NOMO-1 treated with dmso at 0.1 percent for 144 hours (cell line): ENCODE data around the gene KCNT2.

Experiments
- DNase-seq: peaks from one replicate; lab custom pipeline; 2025; ENCODE audit not compliant: unreplicated experiment; lab: John Stamatoyannopoulos, UW

Gene KCNT2

DNA sequence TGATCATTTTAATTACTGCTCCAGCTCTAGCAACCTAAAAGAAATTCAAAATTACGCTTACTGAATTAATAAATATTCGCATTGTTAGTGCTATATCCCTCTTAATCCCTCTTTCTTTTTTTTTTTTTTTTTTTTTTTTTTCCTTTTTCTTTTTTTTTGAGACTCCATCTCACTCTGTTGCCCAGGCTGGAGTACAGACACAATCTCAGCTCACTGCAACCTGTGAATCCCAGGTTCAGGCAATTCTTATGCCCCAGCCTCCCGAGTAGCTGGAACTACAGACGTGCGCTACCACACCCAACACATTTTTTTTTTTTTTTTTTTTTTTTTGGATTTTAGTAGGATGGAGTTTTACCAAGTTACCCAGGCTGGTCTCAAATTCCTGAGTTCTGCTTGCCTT is 157.1 kb downstream of the KCNT2 start:
- no peak for DNase-seq

DNA sequence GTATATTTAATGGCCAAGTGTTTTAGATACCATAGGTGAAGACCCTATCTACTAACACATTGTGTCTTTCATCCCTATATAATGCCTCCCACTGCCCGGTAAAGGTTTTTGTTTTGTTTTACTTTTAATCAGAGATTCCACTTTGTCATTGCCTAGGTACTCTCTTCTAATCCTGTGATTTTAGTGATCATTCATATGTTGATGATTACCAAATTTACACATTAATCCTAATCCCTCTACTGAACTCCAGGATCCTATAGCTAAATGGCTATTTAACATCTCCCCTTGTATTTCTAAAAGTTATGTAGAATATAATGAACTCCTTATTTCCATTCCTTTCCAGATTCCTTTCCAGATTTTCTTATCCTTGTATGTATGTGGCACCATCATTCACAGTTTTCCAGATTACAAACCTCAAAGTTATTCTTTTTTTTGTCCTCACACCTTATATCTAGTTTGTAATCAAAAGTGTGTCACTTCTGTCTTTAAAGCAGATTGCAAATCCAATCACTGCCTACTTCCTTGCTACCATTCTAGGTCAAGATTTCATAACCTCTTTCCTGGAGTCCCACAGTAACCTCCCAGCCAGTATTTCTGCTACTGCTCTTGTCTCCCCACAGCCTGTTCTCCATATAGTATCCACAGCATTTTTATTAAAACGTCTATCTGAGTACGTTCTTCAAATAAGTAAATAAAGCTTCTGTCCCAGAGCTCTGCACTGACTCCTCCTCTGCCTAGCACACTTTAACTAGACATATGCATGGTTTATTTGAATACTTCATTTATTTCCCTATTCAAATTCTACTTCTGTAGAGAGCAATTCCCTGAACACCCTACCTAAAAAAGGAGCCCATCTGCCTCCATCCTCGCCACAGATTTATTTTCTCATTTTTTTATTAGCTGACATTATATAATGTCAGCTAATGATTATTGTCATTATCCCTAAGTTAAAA is 157.8 kb downstream of the KCNT2 start:
- DNase-seq, result no peak

DNA sequence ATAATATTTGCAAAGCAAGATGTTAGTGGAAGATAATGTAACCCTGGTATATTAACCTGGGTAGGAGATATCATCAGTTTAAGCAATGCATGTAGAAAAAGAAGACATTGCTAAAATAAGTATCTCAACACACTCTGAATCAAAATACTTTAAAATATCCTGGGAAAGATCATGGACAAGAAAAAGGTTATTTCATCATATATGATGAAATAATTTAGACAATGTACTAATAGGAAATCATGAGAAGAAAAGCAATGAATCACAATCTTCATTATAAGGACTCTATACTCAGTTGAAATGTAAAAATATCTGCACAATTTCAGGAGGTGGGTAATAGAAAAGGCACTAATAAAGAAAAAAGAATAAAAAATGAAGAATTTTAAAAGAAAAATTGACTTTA is 158.8 kb downstream of the KCNT2 start:
- DNase-seq, result no peak

DNA sequence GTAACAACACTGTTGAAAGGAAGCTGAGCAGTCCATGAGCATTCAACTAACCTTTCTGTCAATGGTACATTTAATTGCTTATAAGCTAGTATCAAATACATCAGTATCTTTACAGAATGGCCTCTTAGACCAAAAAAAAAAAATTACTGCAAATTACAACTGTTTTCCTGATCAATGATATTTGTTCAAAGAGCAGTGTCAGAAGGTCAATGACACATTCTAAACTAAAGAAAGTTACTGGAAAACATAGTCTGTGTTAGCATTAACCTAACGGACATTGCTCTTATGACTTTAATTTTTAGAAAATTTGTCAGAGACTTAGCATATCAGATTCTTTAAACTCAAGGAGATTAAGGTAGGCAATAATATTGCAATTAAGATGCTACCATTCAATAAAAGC is 162.5 kb downstream of the KCNT2 start:
- no peak for DNase-seq

DNA sequence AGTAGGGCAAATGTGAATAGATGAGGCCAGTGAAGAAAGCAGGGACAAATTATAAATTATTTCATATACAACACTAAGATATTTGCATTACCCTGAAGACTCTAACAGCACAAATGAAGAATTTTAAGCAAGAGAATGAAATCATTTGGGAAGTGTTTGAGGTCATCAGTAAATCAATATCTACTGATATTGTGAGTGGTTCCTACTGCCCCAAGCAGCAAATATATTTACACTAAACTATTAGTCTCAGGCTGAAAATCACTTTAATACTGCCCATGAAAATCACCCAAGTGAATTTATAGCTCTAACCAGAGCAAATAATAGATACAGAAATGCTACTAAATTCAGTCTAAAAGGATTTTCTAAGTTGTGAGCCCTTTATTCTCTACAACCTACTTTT is 163.6 kb downstream of the KCNT2 start:
- DNase-seq, result no peak

GRCh38 chr1:196442366-196442765 is 165.9 kb downstream of the KCNT2 start:
- DNase-seq, result no peak

- no peak for DNase-seq
Measured at GRCh38 chr1:196440711-196441110, 167.5 kb downstream of the KCNT2 start.

DNA sequence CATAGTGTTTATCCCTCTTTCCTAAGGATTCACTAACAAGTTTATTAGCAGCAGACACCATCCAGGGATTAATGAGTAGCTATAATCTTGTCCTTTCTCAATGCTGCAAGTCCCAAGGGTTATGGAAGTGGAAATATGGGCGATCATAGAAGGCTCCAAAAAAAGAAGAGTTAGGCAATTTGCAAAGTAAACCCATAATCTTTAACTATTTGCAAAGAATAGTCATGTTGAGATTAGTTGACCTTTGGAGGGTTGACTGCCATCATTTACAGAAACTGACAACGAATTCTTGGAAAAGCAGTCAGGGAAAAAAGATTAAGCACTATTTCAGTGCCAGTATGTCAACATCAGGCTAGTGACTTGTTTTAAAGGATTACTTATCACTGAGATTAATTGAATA is 169.9 kb downstream of the KCNT2 start:
- no peak for DNase-seq

DNA sequence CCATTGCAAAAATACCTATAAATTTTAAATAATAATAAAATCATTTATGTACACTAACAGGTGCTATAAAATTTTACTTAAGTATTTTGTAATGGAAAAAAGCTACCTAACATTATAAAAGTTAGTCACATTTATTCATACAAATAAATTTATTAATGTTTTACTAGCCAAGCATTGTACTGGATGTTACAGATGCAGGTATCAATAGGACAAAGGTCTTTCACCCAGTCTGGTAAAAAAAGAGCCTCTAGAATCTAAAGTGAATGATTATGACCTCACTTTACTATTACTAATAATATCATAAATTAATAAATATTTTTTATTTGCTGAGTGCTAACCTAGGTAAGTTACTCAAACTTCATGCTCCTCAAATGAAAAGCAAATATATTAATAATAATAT is 170.6 kb downstream of the KCNT2 start:
- DNase-seq, result no peak

GRCh38 chr1:196433000-196433399 is 175.2 kb downstream of the KCNT2 start:
- DNase-seq, result no peak

DNA sequence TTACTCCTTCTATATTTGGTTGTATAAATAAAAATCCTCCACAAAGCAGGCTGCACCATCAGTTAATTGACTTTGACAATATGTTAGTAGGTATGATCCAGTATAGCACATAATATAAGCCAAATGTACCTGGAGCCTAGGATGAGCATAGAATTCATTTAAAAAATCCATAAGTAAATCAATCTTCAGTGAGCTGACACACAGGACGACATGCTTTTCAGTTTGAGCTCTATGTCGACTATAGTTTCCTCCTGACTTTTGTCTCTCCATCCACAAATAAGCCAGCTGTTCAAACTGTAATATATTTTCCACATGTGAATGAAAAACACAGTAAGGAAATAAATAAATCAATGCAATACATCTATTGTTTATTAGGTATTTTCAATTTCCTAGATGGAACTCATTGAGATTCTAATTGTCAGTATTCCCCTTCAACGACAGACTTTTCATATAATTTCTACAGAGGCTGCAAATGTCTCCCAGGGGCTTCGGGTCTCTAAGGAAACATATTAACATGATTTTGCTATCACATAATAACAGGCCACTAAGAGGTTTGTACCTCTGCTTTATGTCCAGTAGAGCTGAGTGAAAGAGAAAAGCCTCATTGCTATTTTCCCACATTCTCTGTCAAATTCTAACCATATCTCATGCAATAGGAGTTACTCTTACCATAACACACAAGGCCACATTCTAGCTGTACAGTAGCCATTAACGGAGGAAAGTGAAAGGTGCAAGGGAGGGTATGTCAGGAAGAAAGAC is 180.1 kb downstream of the KCNT2 start:
- no peak for DNase-seq

- no peak for DNase-seq
Measured at GRCh38 chr1:196425513-196425912, 182.7 kb downstream of the KCNT2 start.

DNA sequence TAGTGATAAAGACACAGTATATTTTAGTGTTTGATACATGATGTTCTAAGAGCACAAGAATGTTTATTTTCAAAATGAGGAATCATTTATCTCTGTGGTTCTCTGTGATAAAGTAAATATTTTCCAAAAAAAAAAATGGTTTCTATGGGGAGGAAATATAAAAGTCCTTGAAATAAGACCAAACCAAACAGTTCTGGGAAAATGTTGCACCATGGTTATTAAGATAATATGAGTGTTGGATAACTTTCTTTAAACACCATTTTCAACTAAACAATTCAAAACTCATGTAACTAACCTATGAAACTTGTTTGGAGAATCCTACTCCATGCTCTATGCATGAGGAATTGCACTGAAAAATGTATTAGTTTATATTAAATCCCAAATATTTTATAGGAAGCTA is 184.6 kb downstream of the KCNT2 start:
- DNase-seq, result no peak

DNA sequence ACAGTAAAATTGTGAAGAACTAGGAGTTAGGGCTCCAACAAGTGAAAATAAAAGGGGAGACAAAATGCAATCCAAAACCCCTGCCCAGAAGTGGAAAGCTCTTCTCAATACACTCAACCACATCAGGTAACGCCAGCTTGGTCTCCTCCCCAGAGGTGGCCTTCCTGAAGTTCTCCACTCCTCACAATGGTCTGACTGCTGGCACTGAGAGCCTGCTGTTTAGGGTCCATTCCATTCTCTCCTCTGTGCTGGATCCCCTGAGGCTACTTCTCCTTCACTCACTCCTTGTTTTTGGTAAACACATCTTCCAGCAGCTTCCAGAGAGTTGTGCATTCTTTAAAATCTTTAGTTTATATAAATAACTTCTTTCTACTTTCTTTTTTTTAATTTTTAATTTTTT is 189.5 kb downstream of the KCNT2 start:
- no peak for DNase-seq

GRCh38 chr1:196415978-196416377 is 192.3 kb downstream of the KCNT2 start:
- DNase-seq, result no peak

- DNase-seq, result no peak
Measured at GRCh38 chr1:196412326-196412725, 195.9 kb downstream of the KCNT2 start.

DNA sequence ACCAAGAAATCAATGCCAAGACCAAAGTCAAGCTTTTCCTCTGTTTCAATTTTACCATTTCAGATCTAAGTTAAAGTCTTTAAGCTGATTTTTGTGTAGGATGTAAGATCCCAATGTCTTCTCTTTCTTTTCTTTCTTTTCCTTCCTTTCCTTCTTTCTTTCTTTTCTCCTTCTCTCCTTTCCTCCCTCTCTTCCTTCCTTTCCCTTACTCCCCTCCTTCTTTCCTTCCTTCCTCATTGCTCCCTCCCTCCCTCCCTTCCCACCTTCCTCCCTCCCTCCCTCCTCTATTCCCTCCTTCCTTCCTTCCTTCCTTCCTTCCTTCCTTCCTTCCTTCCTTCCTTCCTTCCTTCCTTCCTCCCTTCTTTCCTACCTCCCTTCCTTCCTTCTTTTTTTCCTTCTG is 197.5 kb downstream of the KCNT2 start:
- DNase-seq, result no peak

GRCh38 chr1:196409586-196409985 is 198.7 kb downstream of the KCNT2 start:
- no peak for DNase-seq

DNA sequence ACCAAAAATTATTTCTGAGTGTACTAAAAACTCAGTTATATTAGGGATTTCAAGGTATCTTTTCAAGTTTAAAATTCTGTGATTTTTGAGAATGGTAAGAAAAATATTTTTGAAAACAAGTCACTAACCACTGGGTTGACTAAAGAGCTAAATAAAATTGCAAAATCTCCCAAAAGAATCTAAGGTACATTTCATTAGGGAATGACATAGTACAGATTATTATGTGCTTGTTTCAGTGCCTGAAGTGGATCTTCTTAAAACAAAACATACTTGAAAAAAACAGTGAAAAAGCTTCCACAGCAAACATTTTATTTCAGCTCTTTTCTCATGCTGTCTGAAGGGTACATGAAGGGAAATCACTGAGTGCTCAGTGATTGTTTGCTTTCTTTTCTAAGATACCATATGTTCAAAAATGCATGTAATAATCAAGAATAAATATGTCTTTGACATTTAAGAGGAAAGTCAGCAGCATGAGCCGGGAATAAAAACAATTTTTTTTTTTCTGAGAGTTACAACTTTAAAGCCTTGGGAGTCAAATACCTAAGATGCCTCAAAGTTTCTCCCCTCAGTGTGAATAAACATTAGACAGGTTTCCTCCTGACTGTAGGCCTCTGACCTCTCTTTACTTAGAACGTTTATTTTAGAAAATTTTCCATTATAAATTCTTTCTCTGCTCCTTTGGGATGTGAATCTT is 200.7 kb downstream of the KCNT2 start:
- no peak for DNase-seq

GRCh38 chr1:196405839-196406238 is 202.4 kb downstream of the KCNT2 start:
- DNase-seq, result no peak

DNA sequence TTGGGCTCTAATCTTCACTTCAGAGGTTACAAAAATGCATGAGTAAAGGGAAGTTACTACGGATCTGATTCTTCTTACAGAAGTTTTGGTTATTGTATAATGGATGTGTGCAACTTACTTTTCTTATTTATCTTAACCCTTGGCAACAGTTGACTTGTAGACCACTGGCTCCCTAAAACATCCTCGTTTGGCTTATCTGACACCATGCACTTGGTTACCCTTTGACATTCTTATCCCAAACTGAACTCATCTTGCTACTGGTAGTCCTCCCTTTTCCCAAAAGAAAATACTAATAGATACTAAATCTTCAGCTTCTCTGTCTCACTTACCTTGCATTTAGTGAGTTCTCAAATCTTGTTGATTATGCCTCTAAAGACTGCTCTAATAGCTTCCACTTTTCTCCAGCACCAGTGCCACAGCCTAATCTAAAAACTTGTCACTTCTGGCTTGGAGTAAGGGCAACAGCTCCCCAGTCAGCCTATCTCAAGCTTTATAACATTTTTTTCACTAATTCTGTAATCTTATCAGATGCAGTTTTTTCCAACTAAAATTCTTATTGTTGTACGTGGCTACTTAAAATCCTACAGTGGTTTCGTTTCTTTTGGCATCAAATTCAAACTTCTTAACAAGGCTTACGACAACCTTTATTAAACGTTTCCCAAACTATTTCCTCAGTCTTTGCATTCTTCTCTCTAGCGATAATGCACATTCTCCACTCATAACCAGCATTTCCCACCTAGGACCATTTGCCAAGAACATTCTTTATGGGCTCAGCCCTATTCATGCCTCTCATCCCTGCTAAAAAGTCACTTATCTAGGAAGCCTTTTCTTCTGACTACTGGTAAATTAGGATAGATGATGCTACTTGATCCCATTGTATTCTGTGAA is 204.2 kb downstream of the KCNT2 start:
- no peak for DNase-seq
